Heart left ventricle (tissue), 16 donors: Measurements from ENCODE around the gene COX19. TPM values are rescaled to one million over a fixed set of nuclear protein-coding genes. Genes with fewer than 3 reads are reported as not detected.

Experiments
- ATAC-seq, 4 donors: fragments of 200-7000 bp; cut with Tn5 transposase; one replicate each; pipeline ENCODE4 v1.9.1; 2020 to 2022; ENCODE audit warnings: moderate library complexity in 4 of 4, mild to moderate bottlenecking in 3 of 4, moderate number of reproducible peaks in 1 of 4
- DNase-seq, 5 donors: peaks; one replicate each; pipeline ENCODE4 v3.0.0-alpha.2; 2020
- H3K27ac ChIP-seq, 12 donors: fragments of 200-600 bp; sonication (generic) in 4 of 12; one replicate each; pipeline versions ENCODE4 v1.5.0 to v1.8.0; 2016 to 2022; ENCODE audit warnings: mild to moderate bottlenecking in 2 of 12
- H3K27me3 ChIP-seq, 9 donors: fragments of 200-600 bp; sonication (generic) in 2 of 9; one replicate each; pipeline versions ENCODE4 v1.5.1 to v1.8.0; 2016 to 2022; ENCODE audit warnings: mild to moderate bottlenecking in 3 of 9
- H3K36me3 ChIP-seq, 9 donors: fragments of 200-600 bp; sonication (generic) in 2 of 9; one replicate each; pipeline versions ENCODE4 v1.5.0 to v1.8.0; 2018 to 2022; ENCODE audit warnings: mild to moderate bottlenecking in 2 of 9
- H3K4me1 ChIP-seq, 12 donors: fragments of 200-600 bp; sonication (generic) in 4 of 12; one replicate each; pipeline versions ENCODE4 v1.5.0 to v1.8.0; 2016 to 2022; ENCODE audit warnings: mild to moderate bottlenecking in 3 of 12
- H3K4me3 ChIP-seq, 12 donors: fragments of 200-600 bp; sonication (generic) in 4 of 12; one replicate each; pipeline versions ENCODE4 v1.5.0 to v1.8.0; 2017 to 2022; ENCODE audit warnings: mild to moderate bottlenecking in 9 of 12, moderate library complexity in 4 of 12
- H3K9me3 ChIP-seq, 12 donors: fragments of 200-600 bp; sonication (generic) in 4 of 12; one replicate each; pipeline versions ENCODE4 v1.5.0 to v1.8.0; 2016 to 2022; ENCODE audit warnings: mild to moderate bottlenecking in 1 of 12
- CTCF ChIP-seq, 12 donors: fragments of 200-600 bp; sonication (generic) in 4 of 12; IDR thresholded peaks; one replicate each; pipeline versions ENCODE4 v1.5.0 to v1.8.0; 2018 to 2022; ENCODE audit warnings: antibody characterized with exemption in 12 of 12, mild to moderate bottlenecking in 5 of 12
- POLR2A ChIP-seq, 2 donors: fragments of 450-650 bp; IDR thresholded peaks; one replicate each; pipeline ENCODE4 v1.6.1; 2017; ENCODE audit warnings: antibody characterized with exemption in 2 of 2, mild to moderate bottlenecking in 2 of 2, moderate library complexity in 2 of 2
- WGBS, 4 donors: extraction: QIAGEN DNeasy Blood & Tissue Kit in 2 of 4; methylation state at CpG; one replicate each; pipeline versions ENCODE4 v1.1.5 to v1.1.7; 2013 to 2018; 5-methylcytosine and 5-hydroxymethylcytosine counted together
- intact Hi-C, 10 donors: fragments of 100-400 bp; cut with DNase I; formaldehyde crosslinking; loops; one replicate each; pipeline versions ENCODE4 v1.11.1 to v1.14.2; 2022
- polyA plus RNA-seq, 2 donors: library from polyadenylated mRNA; stranded (reverse); fragments of 200-250 nt; gene quantifications; one replicate each; pipeline ENCODE4 v1.2.3, GENCODE V29; 2013
- total RNA-seq, 9 donors: library from RNA; depleted of rRNA in 2 of 9; stranded (reverse); fragments of >200 nt in 2 of 9; fragmentation: NEBNext Ultra II Directional in 3 of 9; extraction: Animal tissue kit (Norgen Biotek cat#: 25700) in 3 of 9; gene quantifications; one replicate each; pipeline versions ENCODE4 v1.1.0 to v1.2.4, GENCODE V29; 2016 to 2023
- donor health status: ischemic (EF 13 %, LVEDD 7.1; RV severe dilation, severe dysfunction).
- donor health status: healthy with polysubstance abuse.
- donor health status: DM: no; HTN: yes; CAD: no.
- donor health status: DM: no; HTN: no; CAD: no.
- donor health status: ischemic (EF 25% LVEDD 6.9; RV normal size, moderate dysfunction).
- donor health status: ischemic (EF 25% LVEDD 5.7; RV mildly dilated, moderate dysfunction).
- donor health status: healthy.
- donor health status: DM: yes; HTN: yes; CAD: no.
- donor health status: ischemic (EF 35%, LVEDD 5.7; RV mildly dilated, moderate dysfunction).
- donor health status: nonischemic (EF 11% LVEDD 7.7; RV severe dilation, severe dysfunction).
- donor health status: DM: yes; HTN: yes; CAD: no.
- donor health status: PGD.
- donor health status: ischemic (EF 29% LVEDD 5.4; RV normal size, mild dysfunction).
- donor health status: nonischemic (EF 23%, LVEDD 6.1; RV moderate dilation, normal function).

Gene COX19
- total and polyA plus RNA-seq, 11 donors = 3.1 to 7.8 (median 6.5) TPM

- Histone ChIP-seq H3K9me3 (no peaks in the 10 kb centered on the region), H3K4me1 (peaks cover 0 to 28% (median 0%) of the 10 kb centered on the region in 12 donors), H3K36me3 (no peaks in the 10 kb centered on the region), H3K27ac (no peak overlapping the region), H3K27me3 (no peaks in the 10 kb centered on the region), H3K4me3 (no peak overlapping the region)
- no peak for TF ChIP-seq CTCF (IDR thresholded peaks at IDR 0.05)
- no peak for TF ChIP-seq POLR2A (IDR thresholded peaks at IDR 0.05)
- no peak for ATAC-seq
- peak in 2 of 5 donors; percentile 12 to 13 for DNase-seq
- WGBS, 4 donors = 68 to 79% (median 71%) methylated on average over 29 of the region's 29 CpGs
- intact Hi-C loops = no loop called here
Observed at GRCh38 chr7:930975-931758, 44.2 kb downstream of the COX19 start.

GRCh38 chr7:929311-929711, 46.0 kb downstream of the COX19 start:
- Histone ChIP-seq H3K4me3 (no peak overlapping the region), H3K9me3 (no peaks in the 10 kb centered on the region), H3K4me1 (peaks cover 0 to 46% (median 7%) of the 10 kb centered on the region in 12 donors), H3K27ac (peak overlapping the region in 1 of 12 donors; percentile 36), H3K36me3 (no peaks in the 10 kb centered on the region), H3K27me3 (no peaks in the 10 kb centered on the region)
- intact Hi-C loops = no loop called here
- ATAC-seq (no peak), DNase-seq (peak in 3 of 5 donors; percentile 1 to 24 (median 15))
- WGBS, 4 donors = 83 to 85% (median 85%) methylated on average over 14 of the region's 14 CpGs
- TF ChIP-seq POLR2A (IDR thresholded peaks at IDR 0.05) = no peak
- TF ChIP-seq CTCF (IDR thresholded peaks at IDR 0.05) = no peak

GRCh38 chr7:927031-927671, 48.2 kb downstream of the COX19 start:
- ATAC-seq (no peak), DNase-seq (peak in 4 of 5 donors; percentile 3 to 58 (median 19))
- no peaks in the 10 kb centered on the region for H3K36me3 ChIP-seq
- 79 to 86% (median 83%) methylated on average over 20 to 21 of the region's 21 CpGs for WGBS, 4 donors
- no peak for TF ChIP-seq CTCF (IDR thresholded peaks at IDR 0.05)
- TF ChIP-seq POLR2A (IDR thresholded peaks at IDR 0.05) = no peak
- H3K4me3 ChIP-seq = no peak overlapping the region
- peaks cover 0 to 59% (median 10%) of the 10 kb centered on the region in 12 donors for H3K4me1 ChIP-seq
- H3K27ac ChIP-seq = peak overlapping the region in 1 of 12 donors; percentile 47
- peaks cover 0 to 4% (median 0%) of the 10 kb centered on the region in 9 donors for H3K27me3 ChIP-seq
- no peaks in the 10 kb centered on the region for H3K9me3 ChIP-seq
- intact Hi-C loops = no loop called here
